GM18505 (cell line): ENCODE data around the gene QSOX2.

Experiments
- ATAC-seq: cut with Tn5 transposase; IDR thresholded peaks from one replicate; pipeline ENCODE4 v1.9.1; 2021; ENCODE audit not compliant: unreplicated experiment
- POLR2A ChIP-seq: IDR thresholded peaks from 4 replicates; pipeline ENCODE4 v1.6.1; 2011; ENCODE audit warnings: borderline replicate concordance; ENCODE audit not compliant: insufficient read depth, insufficient read length; ENCODE audit errors: extremely low read depth

The QSOX2 gene

GRCh38 chr9:136202454-136203407 is 42.9 kb downstream of the QSOX2 start:
- no peak for ATAC-seq
- TF ChIP-seq POLR2A: no peak

GRCh38 chr9:136201609-136202453 is 43.8 kb downstream of the QSOX2 start:
- no peak for ATAC-seq
- no peak for TF ChIP-seq POLR2A

GRCh38 chr9:136201174-136201573 is 44.4 kb downstream of the QSOX2 start:
- ATAC-seq: no peak
- no peak for TF ChIP-seq POLR2A

GRCh38 chr9:136200424-136200823 is 45.2 kb downstream of the QSOX2 start:
- no peak for ATAC-seq
- TF ChIP-seq POLR2A: no peak

- ATAC-seq: no peak
- TF ChIP-seq POLR2A: no peak
Observed at GRCh38 chr9:136199391-136200288, 46.0 kb downstream of the QSOX2 start.

- TF ChIP-seq POLR2A: no peak
- ATAC-seq: no peak
Observed at GRCh38 chr9:136198605-136199083, 47.0 kb downstream of the QSOX2 start.

- TF ChIP-seq POLR2A: no peak
- no peak for ATAC-seq
Observed at GRCh38 chr9:136197930-136198604, 47.5 kb downstream of the QSOX2 start.

GRCh38 chr9:136197084-136197875 is 48.3 kb downstream of the QSOX2 start:
- ATAC-seq: no peak
- no peak for TF ChIP-seq POLR2A

GRCh38 chr9:136196404-136197083 is 49.1 kb downstream of the QSOX2 start:
- no peak for TF ChIP-seq POLR2A
- no peak for ATAC-seq

GRCh38 chr9:136194540-136194939 is 51.1 kb downstream of the QSOX2 start:
- no peak for ATAC-seq
- no peak for TF ChIP-seq POLR2A

- TF ChIP-seq POLR2A: no peak
- ATAC-seq: no peak
Observed at GRCh38 chr9:136193891-136194279, 51.7 kb downstream of the QSOX2 start.

- no peak for ATAC-seq
Observed at GRCh38 chr9:136193127-136193890, 52.3 kb downstream of the QSOX2 start.

More at GRCh38 chr9:136193127-136193890, 52.3 kb downstream of the QSOX2 start:
- TF ChIP-seq POLR2A: no peak
